CD4-positive, alpha-beta T cell (primary cell): ENCODE measurements around the gene KRI1. TPM values are rescaled to one million over a fixed set of nuclear protein-coding genes. Genes with fewer than 3 reads are reported as not detected.
"Not testable (repeated sequence)": the region's sequence is repeated elsewhere in the genome, so short reads cannot be mapped to it uniquely, and the experiment has no call there.

Experiments
- ATAC-seq: fragments of 200-7000 bp; cut with Tn5 transposase; one replicate; pipeline ENCODE4 v1.10.0; 2022; ENCODE audit warnings: mild to moderate bottlenecking; ENCODE audit not compliant: poor library complexity
- CTCF ChIA-PET: fragments of 350-600 bp; sonication (Branson Sonifier 250); formaldehyde crosslinking; loops from one replicate; lab custom pipeline; 2021; ENCODE audit warnings: antibody characterized with exemption, inconsistent platforms; lab: Charles Lee
- POLR2A ChIA-PET: fragments of 350-600 bp; sonication (Branson Sonifier 250); formaldehyde crosslinking; loops from one replicate; lab custom pipeline; 2021; ENCODE audit warnings: antibody characterized with exemption, inconsistent platforms; lab: Charles Lee
- DNase-seq, 14 experiments: peaks; one replicate each; pipeline ENCODE4 v3.0.0-alpha.2; 2013 to 2020; ENCODE audit warnings: mixed read lengths in 2 of 14
- H3K27ac ChIP-seq, 2 donors: one replicate each; pipeline versions ENCODE4 v1.5.1 to v1.7.0; 2013; ENCODE audit warnings: low read length in 2 of 2, low read depth in 1 of 2, mild to moderate bottlenecking in 1 of 2
- H3K27me3 ChIP-seq, 2 experiments: 1 replicate in 1 of 2; 2 replicates in 1 of 2; pipeline versions ENCODE4 v1.6.1 to v1.7.0; 2013; ENCODE audit warnings: low read length in 2 of 2, control low read depth in 1 of 2, mild to moderate bottlenecking in 1 of 2, moderate library complexity in 1 of 2; ENCODE audit not compliant: insufficient read depth in 2 of 2, control insufficient read depth in 1 of 2
- H3K36me3 ChIP-seq: one replicate; pipeline ENCODE4 v1.6.1; 2013; ENCODE audit warnings: low read length, control low read depth; ENCODE audit not compliant: insufficient read depth
- H3K4me1 ChIP-seq: one replicate; pipeline ENCODE4 v1.6.1; 2013; ENCODE audit warnings: low read length, control low read depth; ENCODE audit not compliant: insufficient read depth
- H3K4me3 ChIP-seq: one replicate; pipeline ENCODE4 v1.5.1; 2013; ENCODE audit warnings: mild to moderate bottlenecking, low read length, moderate library complexity
- H3K9me3 ChIP-seq, 2 experiments: 1 replicate in 1 of 2; 2 replicates in 1 of 2; pipeline versions ENCODE4 v1.6.1 to v1.7.0; 2013; ENCODE audit warnings: low read length in 2 of 2, mild to moderate bottlenecking in 2 of 2, control low read depth in 1 of 2, moderate library complexity in 1 of 2; ENCODE audit not compliant: control insufficient read depth in 1 of 2, insufficient read depth in 1 of 2
- H3K27ac Mint-ChIP-seq: one replicate; pipeline ENCODE4 v1.8.0; 2020; ENCODE audit warnings: mixed read lengths
- H3K27me3 Mint-ChIP-seq: one replicate; pipeline ENCODE4 v1.8.0; 2021; ENCODE audit warnings: mixed read lengths
- H3K36me3 Mint-ChIP-seq: one replicate; pipeline ENCODE4 v1.8.0; 2021; ENCODE audit warnings: low read depth, mixed read lengths
- H3K4me1 Mint-ChIP-seq: one replicate; pipeline ENCODE4 v1.8.0; 2021; ENCODE audit warnings: low read depth, mixed read lengths
- H3K4me3 Mint-ChIP-seq: one replicate; pipeline ENCODE4 v1.8.0; 2020; ENCODE audit warnings: mild to moderate bottlenecking, mixed read lengths
- H3K9me3 Mint-ChIP-seq: one replicate; pipeline ENCODE4 v1.8.0; 2020; ENCODE audit warnings: mixed read lengths
- CTCF ChIP-seq: fragments of 200-600 bp; IDR thresholded peaks from one replicate; pipeline ENCODE4 v1.8.0; 2022; ENCODE audit warnings: antibody characterized with exemption, mild to moderate bottlenecking
- intact Hi-C, 2 experiments: fragments of 100-400 bp; cut with DNase I in 1 of 2; cut with micrococcal nuclease in 1 of 2; formaldehyde crosslinking; loops; one replicate each; pipeline versions ENCODE4 v1.15.1 to v1.9.0; 2023 to 2025; cut with DNase I, micrococcal nuclease
- total RNA-seq, 174 experiments: library from RNA in 2 of 174; stranded (reverse) in 2 of 174; gene quantifications; one replicate each; pipeline ENCODE4 v1.2.3 and lab custom pipeline; 2021 to 2026

The KRI1 gene
- total RNA-seq, 2 experiments from 2014 or later: 36.8 to 39.6 TPM

GRCh38 chr19:10551698-10552301 is 14.0 kb downstream of the KRI1 start:
- ChIA-PET CTCF (interaction anchor here (0.6 to 0.8 kb wide), 2 partner anchors 42 to 48 kb away, joined by 3 read pairs; no protein-coding TSS in a partner anchor), POLR2A (interaction anchor here (0.7 to 6.7 kb wide), 3 partner anchors 9 to 15 kb away, joined by 3 to 81 read pairs (median 17); partner anchors contain the start of genes CDKN2D and KRI1)
- Histone ChIP-seq H3K4me3 (no peak overlapping the region), H3K36me3 (peaks cover 76% of the 10 kb centered on the region), H3K9me3 (peaks cover 0 to 5% of the 10 kb centered on the region in 2 experiments), H3K27ac (peak overlapping the region in 1 of 2 donors; percentile 57), H3K27me3 (no peaks in the 10 kb centered on the region), H3K4me1 (peaks cover 65% of the 10 kb centered on the region)
- H3K4me1 Mint-ChIP-seq: peaks cover 45% of the 10 kb centered on the region
- H3K36me3 Mint-ChIP-seq: peaks cover 85% of the 10 kb centered on the region
- intact Hi-C loops: no loop called here
- no peak for TF ChIP-seq CTCF
- H3K27ac Mint-ChIP-seq: peak overlapping the region; percentile 42
- no peaks in the 10 kb centered on the region for H3K9me3 Mint-ChIP-seq
- H3K27me3 Mint-ChIP-seq: no peaks in the 10 kb centered on the region
- peak in 7 of 14 experiments; percentile 33 to 74 (median 44) for DNase-seq
- H3K4me3 Mint-ChIP-seq: no peak overlapping the region
- no peak for ATAC-seq

- peaks cover 71% of the 10 kb centered on the region for H3K36me3 ChIP-seq
- POLR2A ChIA-PET: interaction anchor here (0.5 to 6.7 kb wide), 3 partner anchors 8 to 45 kb away, joined by 3 to 81 read pairs (median 4); partner anchors contain the start of genes CDKN2D and KRI1
- CTCF ChIA-PET: interaction anchor here (0.6 to 0.8 kb wide), 2 partner anchors 42 to 47 kb away, joined by 3 read pairs; no protein-coding TSS in a partner anchor
- peaks cover 43% of the 10 kb centered on the region for H3K4me1 Mint-ChIP-seq
- peaks cover 82% of the 10 kb centered on the region for H3K36me3 Mint-ChIP-seq
- H3K27me3 Mint-ChIP-seq, H3K27ac ChIP-seq, DNase-seq, H3K4me3 ChIP-seq, H3K27me3 ChIP-seq, H3K4me3 Mint-ChIP-seq, H3K9me3 Mint-ChIP-seq, intact Hi-C loops, H3K9me3 ChIP-seq, ATAC-seq: not testable (repeated sequence)
- peaks cover 59% of the 10 kb centered on the region for H3K4me1 ChIP-seq
- H3K27ac Mint-ChIP-seq: peak overlapping the region; percentile 18
These were observed 14.8 kb downstream of the KRI1 start for GRCh38 chr19:10551006-10551405.

- H3K27ac ChIP-seq: no peak overlapping the region
- Mint-ChIP-seq H3K4me3 (no peak overlapping the region), H3K36me3 (peaks cover 75% of the 10 kb centered on the region), H3K27me3 (no peaks in the 10 kb centered on the region), H3K9me3 (no peaks in the 10 kb centered on the region), H3K4me1 (peaks cover 37% of the 10 kb centered on the region), H3K27ac (no peak overlapping the region)
- H3K4me3 ChIP-seq: no peak overlapping the region
- no peaks in the 10 kb centered on the region for H3K27me3 ChIP-seq
- ChIA-PET CTCF (no interaction called here), POLR2A (interaction anchor here (6.7 kb wide), 1 partner anchor 17 kb away, joined by 81 read pairs; the partner anchor contains the start of genes CDKN2D and KRI1)
- H3K4me1 ChIP-seq: peaks cover 58% of the 10 kb centered on the region
- peaks cover 65% of the 10 kb centered on the region for H3K36me3 ChIP-seq
- no peak for ATAC-seq
- TF ChIP-seq CTCF: no peak
- H3K9me3 ChIP-seq: peaks cover 0 to 5% of the 10 kb centered on the region in 2 experiments
- intact Hi-C loops: no loop called here
- DNase-seq: no peak
These were observed 15.5 kb downstream of the KRI1 start for GRCh38 chr19:10550336-10550735.
